Activated T-helper 1 cell treated with Interleukin-2 at 50 U/mL for 16 hours (primary cell): ENCODE results near the gene ABCA1.
"Not testable (repeated sequence)": the region's sequence is repeated elsewhere in the genome, so short reads cannot be mapped to it uniquely, and the experiment has no call there.

Experiments
- DNase-seq: peaks from one replicate; pipeline ENCODE4 v3.0.0-alpha.2; 2020; ENCODE audit warnings: low read depth

ABCA1 gene

GRCh38 chr9:104927912-104928740, at the start of gene ABCA1:
ABCA1 (minus strand) TSS chr9:104928155; CDS start chr9:104903679, 24,476 bp downstream.
- DNase-seq, result peak; percentile 35

GRCh38 chr9:104977580-104977979, 49.6 kb upstream of the ABCA1 start:
- DNase-seq, result no peak

GRCh38 chr9:104977168-104977567, 49.2 kb upstream of the ABCA1 start:
- no peak for DNase-seq

GRCh38 chr9:104975966-104976595, 48.1 kb upstream of the ABCA1 start:
- DNase-seq, result not testable (repeated sequence)

- no peak for DNase-seq
Observed at GRCh38 chr9:104974053-104974962, 46.4 kb upstream of the ABCA1 start.

GRCh38 chr9:104972242-104972866, 44.4 kb upstream of the ABCA1 start:
- no peak for DNase-seq

- no peak for DNase-seq
Observed at GRCh38 chr9:104971511-104971910, 43.6 kb upstream of the ABCA1 start.

- no peak for DNase-seq
Observed at GRCh38 chr9:104970271-104970987, 42.5 kb upstream of the ABCA1 start.

GRCh38 chr9:104969116-104969515, 41.2 kb upstream of the ABCA1 start:
- no peak for DNase-seq

- peak; percentile 77 for DNase-seq
Observed at GRCh38 chr9:104968025-104968982, 40.3 kb upstream of the ABCA1 start.

- DNase-seq, result no peak
Observed at GRCh38 chr9:104963076-104963475, 35.1 kb upstream of the ABCA1 start.

- DNase-seq, result no peak
Observed at GRCh38 chr9:104961701-104962359, 33.9 kb upstream of the ABCA1 start.

GRCh38 chr9:104961238-104961637, 33.3 kb upstream of the ABCA1 start:
- no peak for DNase-seq

- no peak for DNase-seq
Observed at GRCh38 chr9:104960662-104961061, 32.7 kb upstream of the ABCA1 start.

- DNase-seq, result no peak
Observed at GRCh38 chr9:104958751-104959150, 30.8 kb upstream of the ABCA1 start.

GRCh38 chr9:104958006-104958405, 30.1 kb upstream of the ABCA1 start:
- not testable (repeated sequence) for DNase-seq

- DNase-seq, result no peak
Observed at GRCh38 chr9:104951487-104951886, 23.5 kb upstream of the ABCA1 start.

- no peak for DNase-seq
Observed at GRCh38 chr9:104950838-104951237, 22.9 kb upstream of the ABCA1 start.

- DNase-seq, result no peak
Observed at GRCh38 chr9:104948277-104948676, 20.3 kb upstream of the ABCA1 start.

- DNase-seq, result no peak
Observed at GRCh38 chr9:104944871-104945270, 16.9 kb upstream of the ABCA1 start.
